OCI-LY1 (cell line): ENCODE measurements around the gene FERMT2.

ENCODE experiments used
- H2AFZ ChIP-seq: fragments of 200-600 bp; sonication (generic), shearing (Covaris generic); 2 replicates; pipeline ENCODE4 v1.6.0; 2014; ENCODE audit warnings: antibody characterized with exemption, mild to moderate bottlenecking, low read length
- H3F3A ChIP-seq: fragments of 200-600 bp; sonication (generic), shearing (Covaris generic); 2 replicates; pipeline ENCODE4 v1.6.0; 2014; ENCODE audit warnings: mild to moderate bottlenecking, antibody characterized with exemption, low read length, moderate library complexity; ENCODE audit not compliant: insufficient read depth
- H3K27ac ChIP-seq: fragments of 200-600 bp; sonication (generic); 2 replicates; pipeline ENCODE4 v1.5.1; 2014; ENCODE audit warnings: low read length, mixed run types, mild to moderate bottlenecking, low read depth; ENCODE audit not compliant: poor library complexity, severe bottlenecking
- H3K27me3 ChIP-seq: fragments of 200-600 bp; sonication (generic); 2 replicates; pipeline ENCODE4 v1.6.0; 2014; ENCODE audit warnings: antibody characterized with exemption, mild to moderate bottlenecking, low read length, moderate library complexity; ENCODE audit not compliant: insufficient read depth
- H3K36me3 ChIP-seq: fragments of 200-600 bp; sonication (generic); 2 replicates; pipeline ENCODE4 v1.6.1; 2014; ENCODE audit warnings: mild to moderate bottlenecking, antibody characterized with exemption, low read length, moderate library complexity, mixed read lengths; ENCODE audit not compliant: insufficient read depth
- H3K4me1 ChIP-seq: fragments of 200-600 bp; sonication (generic); 2 replicates; pipeline ENCODE4 v1.5.1; 2014; ENCODE audit warnings: mild to moderate bottlenecking, low read length, moderate library complexity; ENCODE audit not compliant: insufficient read depth, severe bottlenecking
- H3K4me2 ChIP-seq: fragments of 200-600 bp; sonication (generic), shearing (Covaris generic); 2 replicates; pipeline ENCODE4 v1.6.1; 2014; ENCODE audit warnings: low read length
- H3K4me3 ChIP-seq: fragments of 200-600 bp; sonication (generic); 2 replicates; pipeline ENCODE4 v1.5.1; 2014; ENCODE audit warnings: low read length, low read depth, mild to moderate bottlenecking, mixed read lengths; ENCODE audit not compliant: poor library complexity, severe bottlenecking
- H3K79me2 ChIP-seq: fragments of 200-600 bp; shearing (Covaris generic); 2 replicates; pipeline ENCODE4 v1.6.1; 2016; ENCODE audit warnings: mixed run types, low read length, mixed read lengths; ENCODE audit not compliant: insufficient read depth
- H3K9ac ChIP-seq: fragments of 200-600 bp; sonication (generic), shearing (Covaris generic); 2 replicates; pipeline ENCODE4 v1.6.1; 2014; ENCODE audit warnings: mild to moderate bottlenecking, low read length, mixed read lengths
- H3K9me2 ChIP-seq: fragments of 200-600 bp; sonication (generic), shearing (Covaris generic); 2 replicates; pipeline ENCODE4 v1.6.1; 2014; ENCODE audit warnings: low read depth, mild to moderate bottlenecking, low read length, mixed read lengths
- H3K9me3 ChIP-seq: fragments of 200-600 bp; shearing (Covaris generic); 2 replicates; pipeline ENCODE4 v1.6.1; 2014; ENCODE audit warnings: low read length, mixed read lengths
- H4K20me1 ChIP-seq: fragments of 200-600 bp; sonication (generic), shearing (Covaris generic); 2 replicates; pipeline ENCODE4 v1.6.0; 2016; ENCODE audit warnings: mild to moderate bottlenecking, low read length; ENCODE audit not compliant: insufficient read depth
- CTCF ChIP-seq: fragments of 200-600 bp; sonication (generic), shearing (Covaris generic); IDR thresholded peaks from 2 replicates; pipeline ENCODE4 v1.5.1; 2017; ENCODE audit warnings: mild to moderate bottlenecking, antibody characterized with exemption, low read length, moderate library complexity, mixed read lengths
- EZH2 ChIP-seq: fragments of 200-600 bp; sonication (generic), shearing (Covaris generic); IDR thresholded peaks from 2 replicates; pipeline ENCODE4 v1.8.0; 2017; ENCODE audit warnings: borderline replicate concordance, mixed run types, mild to moderate bottlenecking, antibody characterized with exemption, low read length, moderate library complexity, mixed read lengths

The FERMT2 gene

GRCh38 chr14:52876806-52877205 lies 74.0 kb downstream of the FERMT2 start:
- Histone ChIP-seq H3K27me3 (no peaks in the 10 kb centered on the region), H4K20me1 (no peaks in the 10 kb centered on the region), H3K9me3 (no peaks in the 10 kb centered on the region), H3K9ac (no peak overlapping the region), H2AFZ (no peak overlapping the region), H3K27ac (no peak overlapping the region), H3K4me1 (no peaks in the 10 kb centered on the region), H3F3A (no peaks in the 10 kb centered on the region), H3K36me3 (no peaks in the 10 kb centered on the region), H3K9me2 (no peaks in the 10 kb centered on the region), H3K4me2 (no peak overlapping the region), H3K79me2 (no peaks in the 10 kb centered on the region), H3K4me3 (no peak overlapping the region)
- TF ChIP-seq EZH2 (no peak), CTCF (no peak)

- H3K4me3 ChIP-seq: no peak overlapping the region
- H3K4me2 ChIP-seq: no peak overlapping the region
- H3K9me2 ChIP-seq: no peaks in the 10 kb centered on the region
- no peaks in the 10 kb centered on the region for H3K27me3 ChIP-seq
- H4K20me1 ChIP-seq: no peaks in the 10 kb centered on the region
- H3K79me2 ChIP-seq: no peaks in the 10 kb centered on the region
- H3K9me3 ChIP-seq: no peaks in the 10 kb centered on the region
- no peak overlapping the region for H2AFZ ChIP-seq
- no peak overlapping the region for H3K9ac ChIP-seq
- H3K4me1 ChIP-seq: no peaks in the 10 kb centered on the region
- TF ChIP-seq CTCF: no peak
- TF ChIP-seq EZH2: no peak
- no peak overlapping the region for H3K27ac ChIP-seq
- H3K36me3 ChIP-seq: no peaks in the 10 kb centered on the region
- no peaks in the 10 kb centered on the region for H3F3A ChIP-seq
Measured at GRCh38 chr14:52876311-52876710, 74.5 kb downstream of the FERMT2 start.

- Histone ChIP-seq H3K36me3 (no peaks in the 10 kb centered on the region), H4K20me1 (no peaks in the 10 kb centered on the region), H3K9me2 (no peaks in the 10 kb centered on the region), H3K4me1 (no peaks in the 10 kb centered on the region), H3F3A (no peaks in the 10 kb centered on the region), H3K4me2 (no peak overlapping the region), H3K27ac (no peak overlapping the region), H2AFZ (no peak overlapping the region), H3K9ac (no peak overlapping the region), H3K79me2 (no peaks in the 10 kb centered on the region), H3K27me3 (no peaks in the 10 kb centered on the region), H3K9me3 (no peaks in the 10 kb centered on the region), H3K4me3 (no peak overlapping the region)
- TF ChIP-seq EZH2: no peak
- no peak for TF ChIP-seq CTCF
Measured at GRCh38 chr14:52875707-52876106, 75.1 kb downstream of the FERMT2 start.
